Adrenal gland (tissue), 12 donors: Measurements from ENCODE around the gene DLL3. TPM values are rescaled to one million over a fixed set of nuclear protein-coding genes. Genes with fewer than 3 reads are reported as not detected.

Experiments used
- DNase-seq, 7 donors: peaks; one replicate each; pipeline ENCODE4 v3.0.0-alpha.2; 2019 to 2020
- H3K27ac ChIP-seq, 5 donors: fragments of 200-600 bp; sonication (generic) in 4 of 5; 1 replicate in 3 of 5; 2 replicates in 2 of 5; pipeline versions ENCODE4 v1.5.1 to v1.8.0; 2016 to 2020; ENCODE audit warnings: mild to moderate bottlenecking in 1 of 5
- H3K27me3 ChIP-seq: fragments of 200-600 bp; 2 replicates; pipeline ENCODE4 v1.8.0; 2021
- H3K36me3 ChIP-seq, 2 donors: fragments of 200-600 bp; replicated peaks in 1 of 2; 1 replicate in 1 of 2; 2 replicates in 1 of 2; pipeline versions ENCODE4 v1.5.1 to v1.8.0; 2018 to 2022
- H3K4me1 ChIP-seq, 2 donors: fragments of 200-600 bp; replicated peaks in 1 of 2; 1 replicate in 1 of 2; 2 replicates in 1 of 2; pipeline versions ENCODE4 v1.5.1 to v1.8.0; 2018 to 2021
- H3K4me3 ChIP-seq, 4 donors: fragments of 200-600 bp; sonication (generic) in 3 of 4; one replicate each; pipeline ENCODE4 v1.5.1; 2016 to 2018
- H3K9me3 ChIP-seq, 3 donors: fragments of 200-600 bp; sonication (generic) in 1 of 3; replicated peaks in 1 of 3; 1 replicate in 2 of 3; 2 replicates in 1 of 3; pipeline versions ENCODE4 v1.5.1 to v1.8.0; 2016 to 2021
- POLR2A ChIP-seq, 2 donors: fragments of 450-650 bp; IDR thresholded peaks; one replicate each; pipeline ENCODE4 v1.6.1; 2017; ENCODE audit warnings: antibody characterized with exemption in 2 of 2, mild to moderate bottlenecking in 2 of 2, moderate library complexity in 1 of 2
- WGBS, 4 donors: extraction: QIAGEN DNeasy Blood & Tissue Kit in 2 of 4; methylation state at CpG; one replicate each; pipeline versions ENCODE4 v1.1.5 to v1.1.7; 2013 to 2017; 5-methylcytosine and 5-hydroxymethylcytosine counted together
- intact Hi-C, 2 donors: fragments of 100-400 bp; cut with DNase I; formaldehyde crosslinking; loops; one replicate each; pipeline versions ENCODE4 v1.14.1 to v1.15.0; 2022 to 2023
- polyA plus RNA-seq, 3 donors: library from polyadenylated mRNA; stranded (reverse); fragments of 200-250 nt in 2 of 3; fragments of 350-450 nt in 1 of 3; fragmentation: Illumina TruSeq in 1 of 3; extraction: RNeasy Lipid Tissue Mini Kit (QIAGEN cat#74804) in 1 of 3; gene quantifications; one replicate each; pipeline ENCODE4 v1.2.3, GENCODE V29; 2013 to 2014
- total RNA-seq, 9 donors: library from RNA; depleted of rRNA in 4 of 9; stranded (reverse); fragments of >200 nt in 4 of 9; fragments of 120-200 nt in 1 of 9; fragmentation: NEBNext Ultra II Directional in 1 of 9; extraction: Animal tissue kit (Norgen Biotek cat#: 25700) in 1 of 9; gene quantifications; one replicate each; pipeline versions ENCODE4 v1.1.0 to v1.2.4, GENCODE V29; 2013 to 2023
- TF ChIP-seq, protein P1 (sequence below), 6 experiments: fragments of 450-650 bp in 4 of 6; fragments of 200-600 bp in 2 of 6; sonication (generic) in 1 of 6; IDR thresholded peaks; 1 replicate in 5 of 6; 2 replicates in 1 of 6; pipeline versions ENCODE4 v1.5.1 to v1.8.0; 2016 to 2021; ENCODE audit warnings: antibody characterized with exemption in 6 of 6, mild to moderate bottlenecking in 2 of 6, moderate library complexity in 1 of 6
- donor health status: healthy with polysubstance abuse.
- donor health status: Bipolar disorder and iron deficiency.
- donor health status: DM: yes; HTN: yes; CAD: no.
- donor health status: DM: no; HTN: no; CAD: no.
- donor health status: DM: no; HTN: no; CAD: no.
- donor health status: DM: yes; HTN: yes; CAD: no.

DLL3 gene
- total and polyA plus RNA-seq, 12 donors, result 0.10 to 0.17 TPM; not detected in 10

GRCh38 chr19:39506944-39507714 lies 8.4 kb downstream of the DLL3 start:
- H3K27me3 ChIP-seq, result peaks cover 56% of the 10 kb centered on the region
- no peaks in the 10 kb centered on the region for H3K9me3 ChIP-seq
- H3K27ac ChIP-seq, result no peak overlapping the region
- WGBS, 4 donors, result 5 to 29% (median 16%) methylated on average over 4 to 96 of the region's 96 CpGs
- no peak for TF ChIP-seq POLR2A (IDR thresholded peaks at IDR 0.05)
- TF ChIP-seq, protein P1, sequence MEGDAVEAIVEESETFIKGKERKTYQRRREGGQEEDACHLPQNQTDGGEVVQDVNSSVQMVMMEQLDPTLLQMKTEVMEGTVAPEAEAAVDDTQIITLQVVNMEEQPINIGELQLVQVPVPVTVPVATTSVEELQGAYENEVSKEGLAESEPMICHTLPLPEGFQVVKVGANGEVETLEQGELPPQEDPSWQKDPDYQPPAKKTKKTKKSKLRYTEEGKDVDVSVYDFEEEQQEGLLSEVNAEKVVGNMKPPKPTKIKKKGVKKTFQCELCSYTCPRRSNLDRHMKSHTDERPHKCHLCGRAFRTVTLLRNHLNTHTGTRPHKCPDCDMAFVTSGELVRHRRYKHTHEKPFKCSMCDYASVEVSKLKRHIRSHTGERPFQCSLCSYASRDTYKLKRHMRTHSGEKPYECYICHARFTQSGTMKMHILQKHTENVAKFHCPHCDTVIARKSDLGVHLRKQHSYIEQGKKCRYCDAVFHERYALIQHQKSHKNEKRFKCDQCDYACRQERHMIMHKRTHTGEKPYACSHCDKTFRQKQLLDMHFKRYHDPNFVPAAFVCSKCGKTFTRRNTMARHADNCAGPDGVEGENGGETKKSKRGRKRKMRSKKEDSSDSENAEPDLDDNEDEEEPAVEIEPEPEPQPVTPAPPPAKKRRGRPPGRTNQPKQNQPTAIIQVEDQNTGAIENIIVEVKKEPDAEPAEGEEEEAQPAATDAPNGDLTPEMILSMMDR (IDR thresholded peaks at IDR 0.05), result no peak
- DNase-seq, result peak in 1 of 7 donors; percentile 6
- H3K4me3 ChIP-seq, result peak overlapping the region in 1 of 4 donors; percentile 45
- intact Hi-C loops, result no loop called here
- H3K36me3 ChIP-seq, result no peaks in the 10 kb centered on the region
- peaks cover 0 to 5% of the 10 kb centered on the region in 2 donors for H3K4me1 ChIP-seq

- WGBS, 4 donors, result 48 to 54% (median 51%) methylated on average over 23 to 24 of the region's 24 CpGs
- Histone ChIP-seq H3K27me3 (peaks cover 62% of the 10 kb centered on the region), H3K9me3 (no peaks in the 10 kb centered on the region), H3K4me3 (peak overlapping the region in 1 of 4 donors; percentile 45), H3K36me3 (no peaks in the 10 kb centered on the region), H3K27ac (no peak overlapping the region), H3K4me1 (peaks cover 0 to 2% of the 10 kb centered on the region in 2 donors)
- intact Hi-C loops, result no loop called here
- TF ChIP-seq, protein P1 (IDR thresholded peaks at IDR 0.05), result no peak
- TF ChIP-seq POLR2A (IDR thresholded peaks at IDR 0.05), result no peak
- no peak for DNase-seq
These were observed 9.1 kb downstream of the DLL3 start for GRCh38 chr19:39507715-39508364.

DNA sequence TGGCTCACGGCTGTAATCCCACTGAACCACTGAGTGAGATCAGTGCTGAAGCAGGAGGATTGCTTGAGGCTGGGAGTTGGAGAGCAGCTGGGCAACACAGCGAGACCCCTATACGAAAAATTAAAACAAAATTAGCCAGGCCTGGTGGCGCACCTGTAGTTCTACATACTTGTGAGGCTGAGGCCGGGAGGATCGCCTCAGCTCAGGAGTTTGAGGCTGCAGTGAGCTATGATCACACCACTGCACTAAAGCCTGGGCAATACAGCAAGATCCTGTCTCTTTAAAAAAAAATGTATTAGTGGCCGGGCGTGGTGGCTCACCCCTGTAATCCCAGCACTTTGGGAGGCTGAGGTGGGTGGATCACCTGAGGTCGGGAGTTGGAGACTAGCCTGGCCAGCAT lies 9.9 kb downstream of the DLL3 start:
- Histone ChIP-seq H3K27ac (no peak overlapping the region), H3K4me1 (no peaks in the 10 kb centered on the region), H3K36me3 (no peaks in the 10 kb centered on the region), H3K27me3 (peaks cover 61% of the 10 kb centered on the region), H3K4me3 (no peak overlapping the region), H3K9me3 (no peaks in the 10 kb centered on the region)
- TF ChIP-seq, protein P1 (IDR thresholded peaks at IDR 0.05), result no peak
- no peak for TF ChIP-seq POLR2A (IDR thresholded peaks at IDR 0.05)
- 70 to 83% (median 78%) methylated on average over 9 of the region's 9 CpGs for WGBS, 4 donors
- intact Hi-C loops, result no loop called here
- DNase-seq, result no peak

- H3K4me1 ChIP-seq, result no peaks in the 10 kb centered on the region
- H3K4me3 ChIP-seq, result no peak overlapping the region
- no peak overlapping the region for H3K27ac ChIP-seq
- no peaks in the 10 kb centered on the region for H3K9me3 ChIP-seq
- TF ChIP-seq, protein P1 (IDR thresholded peaks at IDR 0.05), result no peak
- TF ChIP-seq POLR2A (IDR thresholded peaks at IDR 0.05), result no peak
- intact Hi-C loops, result no loop called here
- no peak for DNase-seq
- WGBS, 4 donors, result 57 to 75% (median 67%) methylated on average over 1 to 2 of the region's 2 CpGs
- peaks cover 61% of the 10 kb centered on the region for H3K27me3 ChIP-seq
- H3K36me3 ChIP-seq, result no peaks in the 10 kb centered on the region
These were observed 10.5 kb downstream of the DLL3 start for GRCh38 chr19:39509233-39509632.
